ENCODE results near the gene CFDP1. TPM values are rescaled to one million over a fixed set of nuclear protein-coding genes. Genes with fewer than 3 reads are reported as not detected.

Gene CFDP1
- total and polyA plus RNA-seq, 2 of the 13 experiments (the other 11 are each of a cell fraction or from before 2014, with no cell fraction given): 78.6 to 153 TPM

DNA sequence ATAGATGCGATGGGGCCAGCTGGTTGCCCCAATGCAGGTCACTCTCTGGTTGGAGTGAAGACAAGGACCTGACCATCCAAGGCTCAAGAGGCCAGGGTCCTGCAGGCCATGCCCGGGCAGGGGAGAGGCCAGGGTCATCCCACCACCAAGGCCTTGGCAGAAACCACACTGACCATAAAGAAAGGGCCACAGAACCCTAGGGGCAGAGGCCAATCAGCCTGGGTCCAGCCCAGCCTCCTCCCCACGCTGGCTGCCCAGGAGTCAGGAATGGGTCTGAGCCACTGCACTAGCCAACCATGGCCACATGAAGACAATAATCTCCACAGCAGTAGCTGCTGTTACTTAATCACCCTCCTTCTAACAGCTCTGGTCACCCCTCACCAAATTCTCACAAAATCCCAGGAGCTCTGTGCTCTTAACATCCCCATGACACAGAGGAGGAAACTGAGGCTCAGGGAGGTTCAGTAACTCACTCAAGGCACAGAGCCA, 171.7 kb downstream of the CFDP1 start (continued):
- peak; percentile 85 for TF ChIP-seq AGO2 (optimal IDR thresholded peaks at IDR 0.05; ENCODE audit: low read depth, low read length)
- TF ChIP-seq, protein P1, sequence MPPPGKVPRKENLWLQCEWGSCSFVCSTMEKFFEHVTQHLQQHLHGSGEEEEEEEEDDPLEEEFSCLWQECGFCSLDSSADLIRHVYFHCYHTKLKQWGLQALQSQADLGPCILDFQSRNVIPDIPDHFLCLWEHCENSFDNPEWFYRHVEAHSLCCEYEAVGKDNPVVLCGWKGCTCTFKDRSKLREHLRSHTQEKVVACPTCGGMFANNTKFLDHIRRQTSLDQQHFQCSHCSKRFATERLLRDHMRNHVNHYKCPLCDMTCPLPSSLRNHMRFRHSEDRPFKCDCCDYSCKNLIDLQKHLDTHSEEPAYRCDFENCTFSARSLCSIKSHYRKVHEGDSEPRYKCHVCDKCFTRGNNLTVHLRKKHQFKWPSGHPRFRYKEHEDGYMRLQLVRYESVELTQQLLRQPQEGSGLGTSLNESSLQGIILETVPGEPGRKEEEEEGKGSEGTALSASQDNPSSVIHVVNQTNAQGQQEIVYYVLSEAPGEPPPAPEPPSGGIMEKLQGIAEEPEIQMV (CRISPR knock-in tag; IDR thresholded peaks at IDR 0.05; ENCODE audit: low read depth): 0 out of 2 replicates have a peak, but pooled peaks have one; percentile 3
- TF ChIP-seq PHF21A (CRISPR knock-in tag; IDR thresholded peaks at IDR 0.05): no peak
- no peak for TF ChIP-seq RBM39 (IDR thresholded peaks at IDR 0.05; ENCODE audit: low read depth, low read length, poor library complexity, severe bottlenecking)
- TF ChIP-seq ZBTB7B (CRISPR knock-in tag; IDR thresholded peaks at IDR 0.05): peak; percentile 13; the same call in 1 of the 2 replicates
- peak; percentile 28 for TF ChIP-seq AGO1 (IDR thresholded peaks at IDR 0.05; ENCODE audit: low read depth, low read length, poor library complexity, severe bottlenecking)
- TF ChIP-seq ZNF224 (CRISPR knock-in tag; IDR thresholded peaks at IDR 0.05): peak; percentile 61; the same call in 1 of the 2 replicates
- no peak for TF ChIP-seq MAFF (IDR thresholded peaks at IDR 0.05; ENCODE audit: low read depth, low read length)
- peak; percentile 6; the same call in 1 of the 2 replicates for TF ChIP-seq SIX4 (CRISPR knock-in tag; IDR thresholded peaks at IDR 0.05)
- no peak for TF ChIP-seq ZNF234 (CRISPR knock-in tag; conservative IDR thresholded peaks at IDR 0.05)
- TF ChIP-seq NR2F1 (CRISPR knock-in tag; IDR thresholded peaks at IDR 0.05): no peak
- no peak for TF ChIP-seq ZNF747 (CRISPR knock-in tag; IDR thresholded peaks at IDR 0.05; ENCODE audit: borderline replicate concordance)
- TF ChIP-seq, protein P2, sequence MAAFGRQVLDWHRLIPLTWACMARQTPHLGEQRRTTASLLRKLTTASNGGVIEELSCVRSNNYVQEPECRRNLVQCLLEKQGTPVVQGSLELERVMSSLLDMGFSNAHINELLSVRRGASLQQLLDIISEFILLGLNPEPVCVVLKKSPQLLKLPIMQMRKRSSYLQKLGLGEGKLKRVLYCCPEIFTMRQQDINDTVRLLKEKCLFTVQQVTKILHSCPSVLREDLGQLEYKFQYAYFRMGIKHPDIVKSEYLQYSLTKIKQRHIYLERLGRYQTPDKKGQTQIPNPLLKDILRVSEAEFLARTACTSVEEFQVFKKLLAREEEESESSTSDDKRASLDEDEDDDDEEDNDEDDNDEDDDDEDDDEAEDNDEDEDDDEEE (CRISPR knock-in tag; IDR thresholded peaks at IDR 0.05): no peak
- TF ChIP-seq ZBTB21 (CRISPR knock-in tag; IDR thresholded peaks at IDR 0.05): no peak
- TF ChIP-seq, protein P3, sequence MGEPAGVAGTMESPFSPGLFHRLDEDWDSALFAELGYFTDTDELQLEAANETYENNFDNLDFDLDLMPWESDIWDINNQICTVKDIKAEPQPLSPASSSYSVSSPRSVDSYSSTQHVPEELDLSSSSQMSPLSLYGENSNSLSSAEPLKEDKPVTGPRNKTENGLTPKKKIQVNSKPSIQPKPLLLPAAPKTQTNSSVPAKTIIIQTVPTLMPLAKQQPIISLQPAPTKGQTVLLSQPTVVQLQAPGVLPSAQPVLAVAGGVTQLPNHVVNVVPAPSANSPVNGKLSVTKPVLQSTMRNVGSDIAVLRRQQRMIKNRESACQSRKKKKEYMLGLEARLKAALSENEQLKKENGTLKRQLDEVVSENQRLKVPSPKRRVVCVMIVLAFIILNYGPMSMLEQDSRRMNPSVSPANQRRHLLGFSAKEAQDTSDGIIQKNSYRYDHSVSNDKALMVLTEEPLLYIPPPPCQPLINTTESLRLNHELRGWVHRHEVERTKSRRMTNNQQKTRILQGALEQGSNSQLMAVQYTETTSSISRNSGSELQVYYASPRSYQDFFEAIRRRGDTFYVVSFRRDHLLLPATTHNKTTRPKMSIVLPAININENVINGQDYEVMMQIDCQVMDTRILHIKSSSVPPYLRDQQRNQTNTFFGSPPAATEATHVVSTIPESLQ (CRISPR knock-in tag; conservative IDR thresholded peaks at IDR 0.05): no peak
- 0 out of 2 replicates have a peak, but pooled peaks have one; percentile 16 for TF ChIP-seq MEIS1 (CRISPR knock-in tag; IDR thresholded peaks at IDR 0.05; ENCODE audit: borderline replicate concordance)
- TF ChIP-seq, protein P4, sequence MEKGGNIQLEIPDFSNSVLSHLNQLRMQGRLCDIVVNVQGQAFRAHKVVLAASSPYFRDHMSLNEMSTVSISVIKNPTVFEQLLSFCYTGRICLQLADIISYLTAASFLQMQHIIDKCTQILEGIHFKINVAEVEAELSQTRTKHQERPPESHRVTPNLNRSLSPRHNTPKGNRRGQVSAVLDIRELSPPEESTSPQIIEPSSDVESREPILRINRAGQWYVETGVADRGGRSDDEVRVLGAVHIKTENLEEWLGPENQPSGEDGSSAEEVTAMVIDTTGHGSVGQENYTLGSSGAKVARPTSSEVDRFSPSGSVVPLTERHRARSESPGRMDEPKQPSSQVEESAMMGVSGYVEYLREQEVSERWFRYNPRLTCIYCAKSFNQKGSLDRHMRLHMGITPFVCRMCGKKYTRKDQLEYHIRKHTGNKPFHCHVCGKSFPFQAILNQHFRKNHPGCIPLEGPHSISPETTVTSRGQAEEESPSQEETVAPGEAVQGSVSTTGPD (CRISPR knock-in tag; IDR thresholded peaks at IDR 0.05): no peak

Data from HepG2 (cell line).